Measurements from ENCODE around the gene LBP.

LBP gene, protein sequence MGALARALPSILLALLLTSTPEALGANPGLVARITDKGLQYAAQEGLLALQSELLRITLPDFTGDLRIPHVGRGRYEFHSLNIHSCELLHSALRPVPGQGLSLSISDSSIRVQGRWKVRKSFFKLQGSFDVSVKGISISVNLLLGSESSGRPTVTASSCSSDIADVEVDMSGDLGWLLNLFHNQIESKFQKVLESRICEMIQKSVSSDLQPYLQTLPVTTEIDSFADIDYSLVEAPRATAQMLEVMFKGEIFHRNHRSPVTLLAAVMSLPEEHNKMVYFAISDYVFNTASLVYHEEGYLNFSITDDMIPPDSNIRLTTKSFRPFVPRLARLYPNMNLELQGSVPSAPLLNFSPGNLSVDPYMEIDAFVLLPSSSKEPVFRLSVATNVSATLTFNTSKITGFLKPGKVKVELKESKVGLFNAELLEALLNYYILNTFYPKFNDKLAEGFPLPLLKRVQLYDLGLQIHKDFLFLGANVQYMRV

DNA sequence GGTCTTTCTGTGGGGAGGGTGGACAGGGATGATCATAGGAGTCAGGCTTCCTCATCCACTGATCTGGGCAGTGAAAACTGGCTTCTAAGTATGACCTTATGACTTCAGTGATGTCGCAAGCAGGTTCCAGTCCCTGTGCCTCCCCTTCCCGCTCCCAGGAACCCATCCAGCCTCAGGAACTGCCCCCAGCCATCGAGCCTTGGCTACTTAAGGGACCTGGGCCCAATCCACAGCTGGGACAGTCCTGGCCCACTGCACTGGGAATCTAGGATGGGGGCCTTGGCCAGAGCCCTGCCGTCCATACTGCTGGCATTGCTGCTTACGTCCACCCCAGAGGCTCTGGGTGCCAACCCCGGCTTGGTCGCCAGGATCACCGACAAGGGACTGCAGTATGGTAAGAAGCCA lies at the start of gene LBP:
Gene LBP, plus strand, starts transcription at position 236 of the 405 bp plus-strand sequence. Its CDS starts 35 bp downstream, at position 271.
- H3K36me3 ChIP-seq (replicated peaks; ENCODE audit: insufficient read depth, low read length), result no peaks in the 10 kb centered on the region
- no peaks in the 10 kb centered on the region for H3K79me2 ChIP-seq (ENCODE audit: low read length)
- no peak within 1 kb of the TSS for H3K9ac ChIP-seq (ENCODE audit: low read length)
- no peak within 1 kb of the TSS for H2AFZ ChIP-seq (ENCODE audit: low read length)
- H3K4me2 ChIP-seq (ENCODE audit: low read depth, low read length), result no peak within 1 kb of the TSS
- no peak for DNase-seq
- no peaks in the 10 kb centered on the region for H3K9me3 ChIP-seq (replicated peaks; ENCODE audit: insufficient read depth, low read length)
- TF ChIP-seq EZH2 (optimal IDR thresholded peaks at IDR 0.05; ENCODE audit: low read depth, low read length) (no peak), EZH2phosphoT487 (IDR thresholded peaks at IDR 0.05; ENCODE audit: low read length) (no peak)
- TF ChIP-seq, protein P1, sequence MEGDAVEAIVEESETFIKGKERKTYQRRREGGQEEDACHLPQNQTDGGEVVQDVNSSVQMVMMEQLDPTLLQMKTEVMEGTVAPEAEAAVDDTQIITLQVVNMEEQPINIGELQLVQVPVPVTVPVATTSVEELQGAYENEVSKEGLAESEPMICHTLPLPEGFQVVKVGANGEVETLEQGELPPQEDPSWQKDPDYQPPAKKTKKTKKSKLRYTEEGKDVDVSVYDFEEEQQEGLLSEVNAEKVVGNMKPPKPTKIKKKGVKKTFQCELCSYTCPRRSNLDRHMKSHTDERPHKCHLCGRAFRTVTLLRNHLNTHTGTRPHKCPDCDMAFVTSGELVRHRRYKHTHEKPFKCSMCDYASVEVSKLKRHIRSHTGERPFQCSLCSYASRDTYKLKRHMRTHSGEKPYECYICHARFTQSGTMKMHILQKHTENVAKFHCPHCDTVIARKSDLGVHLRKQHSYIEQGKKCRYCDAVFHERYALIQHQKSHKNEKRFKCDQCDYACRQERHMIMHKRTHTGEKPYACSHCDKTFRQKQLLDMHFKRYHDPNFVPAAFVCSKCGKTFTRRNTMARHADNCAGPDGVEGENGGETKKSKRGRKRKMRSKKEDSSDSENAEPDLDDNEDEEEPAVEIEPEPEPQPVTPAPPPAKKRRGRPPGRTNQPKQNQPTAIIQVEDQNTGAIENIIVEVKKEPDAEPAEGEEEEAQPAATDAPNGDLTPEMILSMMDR (IDR thresholded peaks at IDR 0.05; ENCODE audit: low read length), result 0 out of 2 replicates have a peak, but pooled peaks have one; percentile 0
- no peak within 1 kb of the TSS for H3K27ac ChIP-seq (ENCODE audit: low read length)
- no peak within 1 kb of the TSS for H3K4me3 ChIP-seq (ENCODE audit: low read length)
- no peaks in the 10 kb centered on the region for H4K20me1 ChIP-seq (ENCODE audit: insufficient read depth, low read length)
- H3K27me3 ChIP-seq (replicated peaks; ENCODE audit: insufficient read depth, low read length), result 0 out of 2 replicates have a peak, but pooled peaks cover 4% of the 10 kb centered on the region
- H3K4me1 ChIP-seq (ENCODE audit: low read length), result no peaks in the 10 kb centered on the region
- no peaks in the 10 kb centered on the region for H3F3A ChIP-seq (ENCODE audit: insufficient read depth, low read length)
- H3K9me2 ChIP-seq (replicated peaks; ENCODE audit: insufficient read depth, low read length), result no peaks in the 10 kb centered on the region

DNA sequence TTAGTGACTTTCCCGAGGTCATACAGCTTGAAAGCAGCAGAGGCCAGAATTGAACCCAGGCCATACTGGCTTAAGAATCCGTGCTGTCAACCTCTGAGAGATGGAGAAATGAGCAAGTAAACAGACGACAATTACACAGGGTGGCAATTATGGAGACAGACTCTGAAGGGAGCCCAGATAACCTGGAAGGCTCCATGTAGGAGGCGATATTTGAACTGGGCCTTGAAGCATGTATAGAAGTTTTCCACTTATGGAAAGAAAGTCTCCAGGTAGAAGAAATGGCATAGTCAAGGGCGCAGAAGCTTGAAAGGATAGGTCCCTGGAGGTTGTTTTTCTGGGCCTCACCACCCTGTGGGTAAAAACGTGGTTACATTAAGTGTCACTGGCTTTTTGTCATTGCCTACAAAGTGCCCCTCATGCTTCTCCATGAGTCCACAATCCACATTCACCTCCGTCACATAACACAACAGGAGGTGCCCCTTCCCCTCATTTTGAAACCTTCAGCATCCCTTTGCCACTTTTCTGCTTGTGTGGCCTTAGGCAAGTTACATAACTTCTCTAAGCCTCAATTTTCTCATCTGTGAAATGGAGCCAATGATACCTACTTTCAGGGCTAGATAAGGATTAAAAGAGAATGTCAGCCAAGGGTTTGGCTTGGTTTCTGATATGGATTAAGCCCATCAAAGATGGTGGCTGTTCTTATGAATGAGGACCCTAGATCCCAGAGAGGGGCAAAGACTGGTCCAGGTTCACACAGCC lies 48.2 kb upstream of the LBP start:
- Histone ChIP-seq H3K27ac (ENCODE audit: low read length) (no peak overlapping the region), H3K9ac (ENCODE audit: low read length) (no peak overlapping the region), H3K36me3 (replicated peaks; ENCODE audit: insufficient read depth, low read length) (no peaks in the 10 kb centered on the region), H3F3A (ENCODE audit: insufficient read depth, low read length) (no peaks in the 10 kb centered on the region), H3K27me3 (replicated peaks; ENCODE audit: insufficient read depth, low read length) (peaks cover 4% of the 10 kb centered on the region; the same call in 1 of the 2 replicates), H3K4me3 (ENCODE audit: low read length) (no peak overlapping the region), H3K9me2 (replicated peaks; ENCODE audit: insufficient read depth, low read length) (no peaks in the 10 kb centered on the region), H3K4me1 (ENCODE audit: low read length) (no peaks in the 10 kb centered on the region), H4K20me1 (ENCODE audit: insufficient read depth, low read length) (no peaks in the 10 kb centered on the region), H3K79me2 (ENCODE audit: low read length) (no peaks in the 10 kb centered on the region), H3K4me2 (ENCODE audit: low read depth, low read length) (no peak overlapping the region), H2AFZ (ENCODE audit: low read length) (no peak overlapping the region), H3K9me3 (replicated peaks; ENCODE audit: insufficient read depth, low read length) (no peaks in the 10 kb centered on the region)
- TF ChIP-seq EZH2phosphoT487 (IDR thresholded peaks at IDR 0.05; ENCODE audit: low read length) (no peak), EZH2 (optimal IDR thresholded peaks at IDR 0.05; ENCODE audit: low read depth, low read length) (no peak)
- TF ChIP-seq, protein P1 (IDR thresholded peaks at IDR 0.05; ENCODE audit: low read length), result no peak
- DNase-seq, result no peak

DNA sequence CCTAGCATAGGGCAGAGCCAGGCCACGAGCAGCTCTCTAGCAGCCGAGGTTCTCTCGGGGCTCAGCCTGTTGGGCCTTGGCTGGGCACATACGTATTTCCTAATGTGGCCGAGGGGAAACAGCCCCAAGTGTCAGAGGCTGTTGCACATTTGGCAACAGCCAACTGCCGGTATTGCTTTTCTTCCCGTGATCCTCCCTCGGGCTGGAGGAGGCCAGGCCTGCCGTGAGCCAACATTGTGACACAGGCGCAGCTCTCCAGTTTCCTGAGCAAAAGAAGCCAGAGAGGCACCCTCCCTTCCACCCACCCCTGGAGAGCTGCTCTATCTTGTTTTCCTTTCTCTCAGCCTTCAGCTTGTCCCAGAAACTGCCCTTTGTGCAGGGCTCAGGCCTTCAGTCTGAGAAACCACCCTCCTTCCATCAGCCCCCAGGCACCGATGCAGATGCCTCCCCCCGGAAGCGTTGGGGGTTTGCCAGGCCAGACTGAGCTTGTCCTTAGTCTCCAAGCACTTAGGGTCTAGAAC lies 47.5 kb upstream of the LBP start:
- H3K27ac ChIP-seq (ENCODE audit: low read length), result no peak overlapping the region
- H4K20me1 ChIP-seq (ENCODE audit: insufficient read depth, low read length), result no peaks in the 10 kb centered on the region
- H3F3A ChIP-seq (ENCODE audit: insufficient read depth, low read length), result no peaks in the 10 kb centered on the region
- H3K79me2 ChIP-seq (ENCODE audit: low read length), result no peaks in the 10 kb centered on the region
- TF ChIP-seq EZH2phosphoT487 (IDR thresholded peaks at IDR 0.05; ENCODE audit: low read length), result no peak
- TF ChIP-seq, protein P1 (IDR thresholded peaks at IDR 0.05; ENCODE audit: low read length), result no peak
- TF ChIP-seq EZH2 (optimal IDR thresholded peaks at IDR 0.05; ENCODE audit: low read depth, low read length), result no peak
- H3K9me3 ChIP-seq (replicated peaks; ENCODE audit: insufficient read depth, low read length), result no peaks in the 10 kb centered on the region
- no peak overlapping the region for H3K4me2 ChIP-seq (ENCODE audit: low read depth, low read length)
- H3K4me1 ChIP-seq (ENCODE audit: low read length), result no peaks in the 10 kb centered on the region
- no peak overlapping the region for H3K4me3 ChIP-seq (ENCODE audit: low read length)
- no peak for DNase-seq
- no peaks in the 10 kb centered on the region for H3K36me3 ChIP-seq (replicated peaks; ENCODE audit: insufficient read depth, low read length)
- H3K9ac ChIP-seq (ENCODE audit: low read length), result no peak overlapping the region
- H3K27me3 ChIP-seq (replicated peaks; ENCODE audit: insufficient read depth, low read length), result no peaks in the 10 kb centered on the region
- H3K9me2 ChIP-seq (replicated peaks; ENCODE audit: insufficient read depth, low read length), result no peaks in the 10 kb centered on the region
- H2AFZ ChIP-seq (ENCODE audit: low read length), result no peak overlapping the region

Measured in MM.1S (cell line).